ENCODE measurements around the gene PIP. TPM values are rescaled to one million over a fixed set of nuclear protein-coding genes. Genes with fewer than 3 reads are reported as not detected.
"Not testable (repeated sequence)": the region's sequence is repeated elsewhere in the genome, so short reads cannot be mapped to it uniquely, and the experiment has no call there.

PIP gene
- total RNA-seq, 1 donor from 2014 or later = not detected

DNA sequence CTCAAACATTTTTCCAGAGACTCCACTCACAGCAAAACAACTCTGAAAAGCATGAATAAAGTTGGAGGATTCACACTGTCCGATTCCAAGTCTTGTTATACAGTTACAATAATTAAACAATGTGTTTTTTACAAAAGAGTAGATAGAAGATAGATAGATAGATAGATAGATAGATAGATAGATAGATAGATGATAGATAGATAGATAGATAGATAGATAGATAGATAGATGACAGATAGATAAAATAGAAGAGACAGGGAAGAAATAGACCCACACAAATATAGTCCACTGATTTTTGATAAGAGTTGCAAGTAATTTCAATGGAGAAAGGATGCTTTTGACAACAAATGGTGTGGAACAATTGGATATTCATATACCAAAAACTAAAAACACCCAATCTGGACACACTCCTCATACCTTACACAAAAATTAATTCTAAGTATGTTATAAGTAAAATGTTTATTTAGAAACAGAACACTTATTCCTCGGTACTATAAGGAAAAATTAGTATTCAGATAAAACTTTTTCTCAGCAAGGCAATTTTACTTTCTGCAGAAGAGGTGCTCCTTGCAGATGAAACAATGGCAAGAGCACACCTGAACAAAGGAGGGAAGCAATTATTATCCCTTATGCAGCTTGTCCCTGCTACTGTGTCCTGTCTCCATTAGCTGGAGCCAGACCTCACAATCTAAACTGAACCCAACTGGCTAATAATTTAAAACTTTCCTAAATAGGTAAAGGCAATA, 45.7 kb downstream of the PIP start:
- no peak for DNase-seq (ENCODE audit: low read depth)

DNA sequence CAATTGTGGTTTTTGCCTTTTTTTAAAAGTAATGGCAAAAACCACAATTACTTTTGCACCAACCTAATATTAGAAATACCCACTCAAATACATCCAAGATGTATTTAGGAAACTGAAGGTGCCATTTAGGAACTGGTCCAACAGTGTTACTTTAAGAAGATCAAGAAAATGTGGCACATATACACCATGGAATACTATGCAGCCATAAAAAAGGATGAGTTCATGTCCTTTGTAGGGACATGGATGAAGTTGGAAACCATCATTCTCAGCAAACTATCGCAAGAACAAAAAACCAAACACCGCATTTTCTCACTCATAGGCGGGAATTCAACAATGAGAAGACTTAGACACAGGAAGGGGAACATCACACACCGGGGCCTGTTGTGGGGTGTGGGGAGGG, 48.9 kb downstream of the PIP start:
- DNase-seq (ENCODE audit: low read depth) = not testable (repeated sequence)

DNA sequence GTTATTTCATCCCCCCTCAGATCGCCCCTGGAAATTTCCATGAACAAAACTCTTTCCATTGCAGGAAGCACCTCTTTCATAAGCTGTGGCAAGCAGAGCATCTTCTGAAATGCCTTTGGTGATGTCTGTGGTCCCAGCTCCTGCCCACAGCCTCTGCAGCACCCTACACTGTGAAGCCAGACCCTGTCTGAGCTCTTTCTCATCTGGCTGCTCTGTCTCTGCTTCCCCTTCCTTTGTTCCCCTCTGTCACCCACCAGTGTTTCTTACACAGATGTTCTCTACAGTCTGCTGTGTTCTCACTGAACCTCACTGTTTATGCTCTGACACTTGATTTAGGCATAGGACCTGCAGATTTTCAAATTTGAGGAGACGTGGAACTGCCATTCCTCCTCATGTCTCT, 49.5 kb downstream of the PIP start:
- DNase-seq (ENCODE audit: low read depth) = no peak

DNA sequence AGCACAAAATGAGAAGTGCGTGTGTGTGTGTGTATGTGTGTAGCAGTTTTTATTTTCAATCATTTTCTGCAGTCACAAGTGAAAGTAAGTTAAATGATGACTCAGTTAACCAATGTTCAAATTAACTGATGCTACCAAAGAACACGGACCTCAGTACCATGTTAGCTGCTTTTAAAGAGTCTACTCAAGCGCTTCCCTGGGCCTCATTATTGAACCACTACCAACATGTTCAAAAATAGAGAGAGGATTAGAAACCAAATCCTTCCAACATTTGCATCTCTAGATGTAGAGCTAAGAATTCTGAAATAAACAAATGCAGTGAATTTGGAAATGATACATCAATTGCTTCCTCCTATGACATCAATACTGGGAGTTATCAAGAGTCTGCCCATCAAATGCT, 51.1 kb downstream of the PIP start, which contains the start of gene TAS2R39:
TSS of gene TAS2R39 (plus strand) at position 396 of the 400 bp plus-strand sequence. CDS start at position 396, 0 bp downstream.
- DNase-seq (ENCODE audit: low read depth) = no peak

DNA sequence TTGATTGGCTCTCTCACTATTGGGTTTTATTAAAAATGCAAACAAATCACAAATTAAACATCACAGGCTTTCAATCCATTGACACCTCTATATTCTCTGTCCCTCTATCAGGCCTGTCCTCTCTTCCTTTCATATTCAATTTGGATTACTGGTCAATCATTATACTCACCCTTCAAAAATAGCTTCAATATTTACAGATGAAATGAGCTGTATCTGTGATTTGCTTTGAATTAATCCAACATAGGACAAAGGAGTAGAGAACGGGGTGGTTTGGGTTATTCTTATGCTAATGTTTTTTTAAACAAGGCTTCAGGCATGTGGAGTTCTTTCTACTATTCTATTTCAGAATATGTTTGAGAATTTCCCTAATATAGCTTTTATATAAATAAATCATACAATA, 53.7 kb downstream of the PIP start:
- no peak for DNase-seq (ENCODE audit: low read depth)

DNA sequence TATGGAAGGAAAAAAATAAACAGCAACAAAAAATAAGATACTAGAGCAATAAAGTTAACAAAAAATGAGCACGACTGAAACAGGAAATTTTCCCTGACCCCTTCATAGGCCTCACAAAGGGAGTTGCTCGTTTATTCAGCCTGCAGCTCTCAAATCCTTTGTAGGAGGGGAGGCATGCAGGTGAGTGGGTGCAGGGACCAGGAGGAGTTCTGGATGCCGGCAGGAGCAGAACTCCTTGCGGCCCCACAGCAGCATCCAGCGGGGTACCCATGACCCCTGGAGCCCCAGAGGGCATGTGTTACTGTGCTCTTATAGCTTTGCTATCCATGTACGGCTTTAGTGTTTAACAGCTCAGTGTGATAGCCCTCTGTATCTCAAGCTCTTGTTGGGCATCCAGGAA, 57.1 kb downstream of the PIP start:
- DNase-seq (ENCODE audit: low read depth) = no peak

Other genes with a start within 250 kb of the PIP start
- 0.05 TPM in 1 of 2 replicates, not detected in the other for gene TRPV6, start 246.3 kb upstream of the PIP start, total RNA-seq
- gene TRPV5, start 198.3 kb upstream of the PIP start, total RNA-seq = not detected in 2 replicates
- not detected in 2 replicates for gene LLCFC1, start 192.6 kb upstream of the PIP start, total RNA-seq
- 0.20 TPM in 1 of 2 replicates, not detected in the other for gene KEL, start 169.7 kb upstream of the PIP start, total RNA-seq
- not detected in 2 replicates for gene OR9A2, start 104.9 kb upstream of the PIP start, total RNA-seq
- not detected in 2 replicates for gene OR6V1, start 79.7 kb upstream of the PIP start, total RNA-seq
- not detected in 2 replicates for gene TAS2R39, start 51.3 kb downstream of the PIP start, total RNA-seq
- gene TAS2R40, start 90.0 kb downstream of the PIP start, total RNA-seq = not detected in 2 replicates
- 123 and 150 TPM in 2 replicates for gene GSTK1, start 131.4 kb downstream of the PIP start, total RNA-seq
- 48.2 and 70.5 TPM in 2 replicates for gene TMEM139, start 152.9 kb downstream of the PIP start, total RNA-seq
- gene CASP2, start 156.3 kb downstream of the PIP start, total RNA-seq = 8.7 and 19.0 TPM in 2 replicates
- not detected in 2 replicates for gene CLCN1, start 184.0 kb downstream of the PIP start, total RNA-seq
- gene FAM131B, start 230.6 kb downstream of the PIP start, total RNA-seq = 1.0 and 4.2 TPM in 2 replicates
- gene ZYX, start 249.3 kb downstream of the PIP start, total RNA-seq = 14.4 and 92.3 TPM in 2 replicates

Measured in renal cortical epithelial cell (primary cell).